Psoas muscle (tissue), 8 donors: ENCODE measurements around the gene KCTD16. TPM values are rescaled to one million over a fixed set of nuclear protein-coding genes. Genes with fewer than 3 reads are reported as not detected.

Source experiments
- ATAC-seq, 4 donors: fragments of 200-7000 bp; cut with Tn5 transposase; one replicate each; pipeline ENCODE4 v1.9.1; 2020; ENCODE audit warnings: moderate library complexity in 3 of 4, mild to moderate bottlenecking in 2 of 4
- DNase-seq, 2 donors: peaks; one replicate each; pipeline ENCODE4 v3.0.0-alpha.2; 2020
- H3K27ac ChIP-seq: fragments of 200-600 bp; one replicate; pipeline ENCODE4 v1.8.0; 2022
- H3K27me3 ChIP-seq, 3 donors: fragments of 200-600 bp in 1 of 3; one replicate each; pipeline versions ENCODE4 v1.6.1 to v1.8.0; 2013 to 2022; ENCODE audit warnings: low read length in 2 of 3, mild to moderate bottlenecking in 2 of 3, moderate library complexity in 1 of 3; ENCODE audit not compliant: insufficient read depth in 3 of 3
- H3K36me3 ChIP-seq, 2 donors: fragments of 200-600 bp in 1 of 2; one replicate each; pipeline versions ENCODE4 v1.6.1 to v1.8.0; 2013 to 2022; ENCODE audit warnings: low read depth in 1 of 2, mild to moderate bottlenecking in 1 of 2, moderate library complexity in 1 of 2; ENCODE audit not compliant: insufficient read depth in 1 of 2
- H3K4me1 ChIP-seq: fragments of 200-600 bp; one replicate; pipeline ENCODE4 v1.8.0; 2022
- H3K4me3 ChIP-seq: fragments of 200-600 bp; one replicate; pipeline ENCODE4 v1.8.0; 2022; ENCODE audit warnings: mild to moderate bottlenecking
- H3K9me3 ChIP-seq: fragments of 200-600 bp; one replicate; pipeline ENCODE4 v1.8.0; 2022
- CTCF ChIP-seq: fragments of 200-600 bp; IDR thresholded peaks from one replicate; pipeline ENCODE4 v1.8.0; 2022; ENCODE audit warnings: antibody characterized with exemption
- WGBS, 3 donors: extraction: QIAGEN DNeasy Blood & Tissue Kit; methylation state at CpG; one replicate each; pipeline versions ENCODE4 v1.1.6 to v1.1.7; 2013; 5-methylcytosine and 5-hydroxymethylcytosine counted together
- intact Hi-C, 2 donors: fragments of 100-400 bp; cut with DNase I; formaldehyde crosslinking; loops; one replicate each; pipeline versions ENCODE4 v1.11.0 to v1.14.2; 2022
- polyA plus RNA-seq, 3 donors: library from polyadenylated mRNA; stranded (reverse); fragments of 200-250 nt; gene quantifications; one replicate each; pipeline ENCODE4 v1.2.3, GENCODE V29; 2013
- total RNA-seq, 4 donors: library from RNA; stranded (reverse); fragmentation: NEBNext Ultra II Directional in 2 of 4; extraction: Animal tissue kit (Norgen Biotek cat#: 25700) in 2 of 4; gene quantifications; one replicate each; pipeline versions ENCODE4 v1.2.1 to v1.2.4, GENCODE V29; 2021 to 2023
- donor health status: healthy with polysubstance abuse.
- donor health status: DM: no; HTN: no; CAD: no; lungs with moderate emphysema.
- donor health status: Bipolar disorder and iron deficiency.
- donor health status: healthy.
- donor health status: DM: yes; HTN: yes; CAD: no.
- donor health status: DM: no; HTN: no; CAD: no.
- donor health status: DM: no; HTN: no; CAD: no.
- donor health status: DM: yes; HTN: yes; CAD: no.

Gene KCTD16
- total and polyA plus RNA-seq, 7 donors: 0.01 to 0.04 (median 0.01) TPM; not detected in 4

DNA sequence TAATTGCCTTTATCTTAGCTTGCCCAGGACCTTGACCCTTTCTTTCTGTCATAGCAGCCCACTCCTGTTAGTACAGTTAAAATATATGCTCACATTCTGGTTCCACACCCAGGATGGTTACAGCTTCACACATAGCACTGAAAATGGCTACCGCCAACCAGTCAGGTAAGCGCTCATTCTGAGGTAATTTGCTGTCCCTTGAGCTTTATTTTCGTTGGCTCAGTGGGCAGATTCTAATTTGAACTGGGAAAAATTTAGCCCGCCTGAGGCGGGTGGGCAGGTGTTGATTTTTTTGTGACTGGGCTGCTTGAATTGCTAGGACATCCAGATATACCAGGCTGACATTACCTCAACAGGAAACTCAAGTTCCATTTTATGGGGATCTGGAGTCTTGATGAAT is 137.5 kb downstream of the KCTD16 start:
- TF ChIP-seq CTCF: no peak
- Histone ChIP-seq H3K9me3 (no peaks in the 10 kb centered on the region), H3K36me3 (no peaks in the 10 kb centered on the region), H3K4me1 (no peaks in the 10 kb centered on the region), H3K27me3 (no peaks in the 10 kb centered on the region), H3K4me3 (no peak overlapping the region), H3K27ac (no peak overlapping the region)
- DNase-seq: no peak
- ATAC-seq: no peak
- WGBS, 3 donors: 83 to 86% (median 83%) methylated on average over 5 of the region's 5 CpGs
- intact Hi-C loops: no loop called here

- ATAC-seq (no peak), DNase-seq (no peak)
- Histone ChIP-seq H3K9me3 (no peaks in the 10 kb centered on the region), H3K27me3 (no peaks in the 10 kb centered on the region), H3K4me1 (no peaks in the 10 kb centered on the region), H3K36me3 (no peaks in the 10 kb centered on the region), H3K27ac (no peak overlapping the region), H3K4me3 (no peak overlapping the region)
- 39 to 46% (median 42%) methylated on average over 5 of the region's 5 CpGs for WGBS, 3 donors
- TF ChIP-seq CTCF: no peak
- intact Hi-C loops: no loop called here
Measured at GRCh38 chr5:144308906-144309670, 138.4 kb downstream of the KCTD16 start.

DNA sequence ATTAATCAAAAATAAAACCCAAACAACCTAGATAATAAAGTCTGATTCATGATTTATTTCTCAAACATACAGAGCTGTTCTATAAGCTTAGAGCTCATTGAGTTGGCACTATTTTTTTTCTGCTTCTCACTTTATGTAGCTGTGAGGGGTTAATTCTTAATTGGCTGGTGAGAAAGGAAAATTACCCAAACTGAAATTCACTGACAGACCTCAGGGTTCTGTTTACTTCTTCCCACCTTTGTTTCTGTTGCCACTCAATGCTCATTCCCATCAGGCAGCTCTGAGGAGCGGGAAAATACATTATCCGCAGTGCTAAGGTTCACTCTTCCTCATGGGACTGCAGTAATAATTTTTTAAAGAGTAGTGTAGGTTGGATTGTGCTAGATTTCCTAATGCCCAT is 139.9 kb downstream of the KCTD16 start:
- TF ChIP-seq CTCF: no peak
- Histone ChIP-seq H3K9me3 (no peaks in the 10 kb centered on the region), H3K4me3 (no peak overlapping the region), H3K4me1 (no peaks in the 10 kb centered on the region), H3K36me3 (no peaks in the 10 kb centered on the region), H3K27ac (no peak overlapping the region), H3K27me3 (no peaks in the 10 kb centered on the region)
- 92 to 96% (median 94%) methylated on average over 2 of the region's 2 CpGs for WGBS, 3 donors
- intact Hi-C loops: no loop called here
- ATAC-seq (no peak), DNase-seq (no peak)

DNA sequence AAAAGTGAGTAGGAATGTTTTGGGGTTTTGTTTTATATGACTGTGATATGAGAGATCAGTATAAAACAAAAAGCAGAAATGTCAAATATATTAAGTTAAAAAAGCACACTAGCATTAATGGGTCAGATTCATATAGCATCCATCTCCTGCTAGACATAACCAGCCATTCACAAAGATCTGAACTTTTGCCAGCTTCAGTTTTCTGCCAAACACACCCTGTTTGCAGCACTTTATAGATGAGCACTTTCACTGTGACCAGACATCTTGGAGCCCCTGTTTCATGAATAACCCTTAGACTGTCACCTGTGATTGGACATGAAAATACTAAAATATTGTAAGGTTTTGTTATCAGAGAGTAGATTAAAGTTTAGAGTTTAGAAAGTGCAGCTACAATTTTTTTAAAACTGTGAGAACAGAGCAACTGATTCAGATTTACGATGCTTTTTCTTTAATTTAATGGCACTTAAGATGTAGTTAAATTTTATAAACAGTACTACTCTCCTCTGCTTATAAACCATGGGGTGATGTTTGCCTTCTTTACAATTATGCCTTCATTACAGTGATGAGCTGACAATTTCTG is 142.6 kb downstream of the KCTD16 start:
- ATAC-seq (no peak), DNase-seq (no peak)
- Histone ChIP-seq H3K9me3 (no peaks in the 10 kb centered on the region), H3K4me1 (no peaks in the 10 kb centered on the region), H3K36me3 (no peaks in the 10 kb centered on the region), H3K27me3 (no peaks in the 10 kb centered on the region), H3K27ac (no peak overlapping the region), H3K4me3 (no peak overlapping the region)
- intact Hi-C loops: no loop called here
- TF ChIP-seq CTCF: no peak
- WGBS, 3 donors: 83 to 86% (median 86%) methylated on average over 1 of the region's 1 CpG
